GM23248 (cell line): ENCODE results near the gene ALOXE3. TPM values are rescaled to one million over a fixed set of nuclear protein-coding genes. Genes with fewer than 3 reads are reported as not detected.
A peak's percentile ranks its signal among the peaks of the same experiment; 100 is the strongest.

Source experiments
- DNase-seq: peaks from one replicate; pipeline ENCODE4 v3.0.0-alpha.2; 2015
- H2AFZ ChIP-seq: fragments of 200-600 bp; sonication (generic); 2 replicates; pipeline ENCODE4 v1.6.1; 2016; ENCODE audit warnings: antibody characterized with exemption
- H3F3A ChIP-seq: fragments of 200-600 bp; sonication (generic); 2 replicates; pipeline ENCODE4 v1.6.1; 2016; ENCODE audit warnings: mild to moderate bottlenecking, antibody characterized with exemption, mixed run types; ENCODE audit not compliant: insufficient read depth
- H3K27ac ChIP-seq: fragments of 200-600 bp; sonication (generic); 2 replicates; pipeline ENCODE4 v1.5.1; 2016; ENCODE audit warnings: mild to moderate bottlenecking
- H3K27me3 ChIP-seq: fragments of 200-600 bp; sonication (generic); replicated peaks from 2 replicates; pipeline ENCODE4 v1.6.1; 2016; ENCODE audit warnings: mild to moderate bottlenecking; ENCODE audit not compliant: insufficient read depth
- H3K36me3 ChIP-seq: fragments of 200-600 bp; sonication (generic); 2 replicates; pipeline ENCODE4 v1.6.1; 2016; ENCODE audit warnings: low read depth, mild to moderate bottlenecking
- H3K4me1 ChIP-seq: fragments of 200-600 bp; sonication (generic); 2 replicates; pipeline ENCODE4 v1.6.1; 2016; ENCODE audit warnings: mild to moderate bottlenecking; ENCODE audit not compliant: insufficient read depth
- H3K4me2 ChIP-seq: fragments of 200-600 bp; sonication (generic); one replicate; pipeline ENCODE4 v1.6.1; 2016; ENCODE audit warnings: mild to moderate bottlenecking; ENCODE audit not compliant: unreplicated experiment
- H3K4me3 ChIP-seq: fragments of 200-600 bp; sonication (generic); 2 replicates; pipeline ENCODE4 v1.5.1; 2016; ENCODE audit warnings: mild to moderate bottlenecking
- H3K79me2 ChIP-seq: fragments of 200-600 bp; sonication (generic); 2 replicates; pipeline ENCODE4 v1.6.1; 2016; ENCODE audit warnings: mild to moderate bottlenecking; ENCODE audit not compliant: insufficient read depth
- H3K9ac ChIP-seq: fragments of 200-600 bp; sonication (generic); 2 replicates; pipeline ENCODE4 v1.6.1; 2016; ENCODE audit warnings: mild to moderate bottlenecking
- H3K9me2 ChIP-seq: fragments of 200-600 bp; sonication (generic); 2 replicates; pipeline ENCODE4 v1.6.1; 2016; ENCODE audit warnings: mixed run types, mild to moderate bottlenecking, moderate library complexity; ENCODE audit not compliant: insufficient read depth
- H3K9me3 ChIP-seq: fragments of 200-600 bp; sonication (generic); one replicate; pipeline ENCODE4 v1.6.1; 2017; ENCODE audit warnings: low read depth
- H4K20me1 ChIP-seq: fragments of 200-600 bp; sonication (generic); 2 replicates; pipeline ENCODE4 v1.6.0; 2016; ENCODE audit not compliant: insufficient read depth
- EZH2 ChIP-seq: fragments of 200-600 bp; sonication (generic); IDR thresholded peaks from 2 replicates; pipeline ENCODE4 v1.6.1; 2018; ENCODE audit warnings: antibody characterized with exemption, mild to moderate bottlenecking; ENCODE audit not compliant: insufficient read depth, poor library complexity, severe bottlenecking
- EZH2phosphoT487 ChIP-seq: fragments of 200-600 bp; sonication (generic); IDR thresholded peaks from 2 replicates; pipeline ENCODE4 v1.6.1; 2018; ENCODE audit warnings: antibody characterized with exemption, moderate library complexity, mild to moderate bottlenecking, low read depth; ENCODE audit not compliant: insufficient read depth
- WGBS, 2 experiments: methylation state at CpG; one replicate each; pipeline ENCODE4 v1.1.6; 2015 to 2017; ENCODE audit warnings: low lambda C conversion rate in 2 of 2, low coverage in 1 of 2; ENCODE audit errors: missing lambda C conversion rate in 2 of 2; 5-methylcytosine and 5-hydroxymethylcytosine counted together
- in situ Hi-C: fragments of 300-500 bp; cut with MboI; formaldehyde crosslinking; loops from 2 replicates; pipeline ENCODE4 v1.15.0; 2020
- polyA plus RNA-seq: library from polyadenylated mRNA; unstranded; fragments of >200 nt; fragmentation: Nextera tagmentation; extraction: Ambion mirVana; gene quantifications from 2 replicates; pipeline ENCODE4 v1.2.1, GENCODE V29; 2016
- total RNA-seq: library from RNA; depleted of rRNA; stranded (reverse); fragments of >200 nt; shearing (Covaris generic); gene quantifications from 2 replicates; pipeline ENCODE4 v1.2.3, GENCODE V29; 2014

ALOXE3 gene
- total and polyA plus RNA-seq, 2 experiments from 2014 or later: under 0.01 to 0.11 TPM

DNA sequence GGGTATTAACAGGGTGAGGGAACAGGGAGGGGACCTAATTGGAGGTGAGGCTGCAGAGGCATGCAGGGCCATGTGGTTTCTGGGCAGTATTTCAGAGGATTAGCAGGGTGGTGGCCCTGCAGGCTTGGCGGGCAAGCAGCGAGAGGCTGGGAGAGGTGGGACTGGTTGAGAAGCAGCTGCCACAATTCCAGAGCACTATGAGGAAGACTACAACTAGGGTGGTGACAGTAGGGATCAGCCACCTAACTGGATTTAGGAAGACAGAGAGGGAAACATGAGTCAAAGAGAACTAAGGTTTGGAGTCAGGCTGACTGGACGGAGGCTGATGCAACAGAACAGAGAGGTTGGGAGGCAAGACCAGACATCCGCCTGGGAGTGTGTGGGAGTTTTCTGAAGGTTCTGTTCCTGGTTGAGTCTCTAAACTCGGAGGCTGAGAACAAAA is 12.3 kb downstream of the ALOXE3 start:
- H4K20me1 ChIP-seq: no peaks in the 10 kb centered on the region
- no peak overlapping the region for H3K9ac ChIP-seq
- no peak overlapping the region for H3K4me2 ChIP-seq
- peaks cover 3% of the 10 kb centered on the region; the same call in 1 of the 2 replicates for H3K4me1 ChIP-seq
- no peaks in the 10 kb centered on the region for H3K36me3 ChIP-seq
- H3K27me3 ChIP-seq: 0 out of 2 replicates have a peak, but pooled peaks cover 4% of the 10 kb centered on the region
- H3K79me2 ChIP-seq: no peaks in the 10 kb centered on the region
- no peaks in the 10 kb centered on the region for H3K9me3 ChIP-seq
- H3F3A ChIP-seq: peaks cover 3% of the 10 kb centered on the region; the same call in 1 of the 2 replicates
- DNase-seq: peak; percentile 72
- no peak for TF ChIP-seq EZH2phosphoT487
- TF ChIP-seq EZH2: no peak
- no peaks in the 10 kb centered on the region for H3K9me2 ChIP-seq
- peak overlapping the region; percentile 29; the same call in 1 of the 2 replicates for H3K27ac ChIP-seq
- peak overlapping the region; percentile 67 for H2AFZ ChIP-seq
- in situ Hi-C loops: no loop called here
- 44 to 49% methylated on average over 5 of the region's 5 CpGs for WGBS, 2 experiments
- no peak overlapping the region for H3K4me3 ChIP-seq

DNA sequence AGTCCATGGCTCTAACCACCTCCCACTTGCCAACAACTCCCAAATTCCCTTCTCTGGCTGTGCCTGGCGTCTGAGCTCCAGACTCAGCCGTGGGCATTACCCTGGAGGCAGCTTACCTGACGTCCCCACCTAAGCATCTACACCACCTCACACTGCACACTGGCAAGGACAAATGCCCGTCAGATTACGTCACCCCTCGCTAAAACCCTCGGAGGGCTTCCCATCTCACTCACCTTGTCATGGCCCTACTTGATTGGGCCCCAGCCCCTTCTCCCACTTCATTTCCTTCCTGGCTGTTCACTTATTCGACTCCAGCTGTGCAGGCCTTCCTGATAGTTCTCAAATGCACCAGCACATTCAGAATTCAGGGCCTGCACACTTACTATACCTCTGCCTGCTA is 13.4 kb downstream of the ALOXE3 start:
- Histone ChIP-seq H3K27me3 (no peaks in the 10 kb centered on the region), H3K36me3 (no peaks in the 10 kb centered on the region), H3F3A (peaks cover 3% of the 10 kb centered on the region; the same call in 1 of the 2 replicates), H4K20me1 (no peaks in the 10 kb centered on the region), H2AFZ (no peak overlapping the region), H3K4me2 (no peak overlapping the region), H3K4me3 (no peak overlapping the region), H3K9me2 (no peaks in the 10 kb centered on the region), H3K27ac (no peak overlapping the region), H3K9me3 (no peaks in the 10 kb centered on the region), H3K4me1 (peaks cover 3% of the 10 kb centered on the region; the same call in 1 of the 2 replicates), H3K9ac (no peak overlapping the region), H3K79me2 (no peaks in the 10 kb centered on the region)
- no peak for DNase-seq
- in situ Hi-C loops: no loop called here
- 74 to 77% methylated on average over 8 of the region's 8 CpGs for WGBS, 2 experiments
- TF ChIP-seq EZH2 (no peak), EZH2phosphoT487 (no peak)

DNA sequence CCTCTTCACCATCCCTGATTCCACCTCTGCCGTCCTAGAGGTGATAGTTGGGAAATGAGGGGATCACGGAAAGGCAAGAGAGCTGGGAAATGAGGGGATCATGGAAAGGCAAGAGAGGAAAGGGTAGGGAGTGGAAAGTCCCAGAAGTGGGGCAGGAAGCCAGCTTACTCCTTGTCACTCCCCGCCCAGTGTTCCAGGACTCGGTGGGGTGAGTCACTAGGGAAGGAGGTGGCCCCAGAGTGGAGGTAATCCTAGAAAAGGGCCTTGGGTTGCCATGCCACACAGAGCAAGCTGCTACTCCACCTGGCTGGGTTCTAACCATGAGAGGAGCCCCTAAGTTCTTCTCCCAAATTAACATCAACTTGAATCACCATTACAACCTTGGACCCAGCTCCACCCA is 14.8 kb downstream of the ALOXE3 start:
- Histone ChIP-seq H3K9ac (no peak overlapping the region), H3K9me3 (no peaks in the 10 kb centered on the region), H3K9me2 (no peaks in the 10 kb centered on the region), H3K27me3 (no peaks in the 10 kb centered on the region), H3K79me2 (no peaks in the 10 kb centered on the region), H3F3A (peaks cover 3% of the 10 kb centered on the region; the same call in 1 of the 2 replicates), H3K4me3 (no peak overlapping the region), H3K4me2 (no peak overlapping the region), H3K36me3 (no peaks in the 10 kb centered on the region), H2AFZ (no peak overlapping the region), H4K20me1 (no peaks in the 10 kb centered on the region), H3K4me1 (peaks cover 3% of the 10 kb centered on the region; the same call in 1 of the 2 replicates), H3K27ac (no peak overlapping the region)
- 70 to 71% methylated on average over 4 of the region's 4 CpGs for WGBS, 2 experiments
- DNase-seq: peak; percentile 52
- TF ChIP-seq EZH2phosphoT487 (no peak), EZH2 (no peak)
- in situ Hi-C loops: no loop called here

DNA sequence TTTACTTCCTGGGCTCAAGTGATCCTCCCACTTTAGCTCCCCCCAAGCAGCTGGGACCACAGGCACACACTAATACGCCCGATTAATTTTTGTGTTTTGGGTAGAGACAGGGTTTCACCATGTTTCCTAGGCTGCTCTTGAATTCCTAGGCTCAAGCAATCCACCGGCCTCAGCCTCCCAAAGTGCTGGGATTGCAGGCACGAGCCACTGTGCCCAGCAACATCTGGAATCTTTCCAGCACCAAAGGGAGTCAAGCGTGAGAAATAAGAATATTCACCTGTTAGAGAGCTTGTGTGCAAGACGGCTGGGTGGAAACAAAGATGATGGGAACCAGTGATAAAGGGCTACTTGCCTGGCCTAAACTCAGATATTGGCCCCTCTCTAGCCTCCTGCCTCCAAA is 16.6 kb downstream of the ALOXE3 start:
- Histone ChIP-seq H3K27ac (no peak overlapping the region), H3F3A (peaks cover 3% of the 10 kb centered on the region; the same call in 1 of the 2 replicates), H3K36me3 (no peaks in the 10 kb centered on the region), H4K20me1 (no peaks in the 10 kb centered on the region), H3K4me3 (no peak overlapping the region), H3K27me3 (no peaks in the 10 kb centered on the region), H3K9ac (no peak overlapping the region), H3K4me1 (peaks cover 3% of the 10 kb centered on the region; the same call in 1 of the 2 replicates), H3K79me2 (no peaks in the 10 kb centered on the region), H3K9me2 (no peaks in the 10 kb centered on the region), H3K9me3 (no peaks in the 10 kb centered on the region), H3K4me2 (no peak overlapping the region), H2AFZ (no peak overlapping the region)
- DNase-seq: no peak
- WGBS, 2 experiments: 59 to 62% methylated on average over 6 of the region's 6 CpGs
- TF ChIP-seq EZH2phosphoT487 (no peak), EZH2 (no peak)
- in situ Hi-C loops: no loop called here
